Activated naive CD4-positive, alpha-beta T cell treated with anti-CD3 and anti-CD28 coated beads, Interleukin-2, amount 10 ng/mL, durations not matched to agents 7 days and 5 days (primary cell): ENCODE data around the gene ZNF783.
"Not testable (repeated sequence)": the region's sequence is repeated elsewhere in the genome, so short reads cannot be mapped to it uniquely, and the experiment has no call there.

Source experiments
- CTCF ChIA-PET: fragments of 350-600 bp; sonication (Branson Sonifier 250); formaldehyde crosslinking; loops from one replicate; lab custom pipeline; 2021; ENCODE audit warnings: antibody characterized with exemption; lab: Charles Lee
- DNase-seq: peaks from one replicate; pipeline ENCODE4 v3.0.0-alpha.2; 2020
- H3K27ac Mint-ChIP-seq: one replicate; pipeline ENCODE4 v1.8.0; 2021; ENCODE audit warnings: mild to moderate bottlenecking, moderate library complexity, mixed read lengths
- H3K27me3 Mint-ChIP-seq: one replicate; pipeline ENCODE4 v1.8.0; 2021; ENCODE audit warnings: mild to moderate bottlenecking, mixed read lengths
- H3K36me3 Mint-ChIP-seq: one replicate; pipeline ENCODE4 v1.8.0; 2021; ENCODE audit warnings: mixed read lengths
- H3K4me1 Mint-ChIP-seq: one replicate; pipeline ENCODE4 v1.8.0; 2021; ENCODE audit warnings: mixed read lengths
- H3K4me3 Mint-ChIP-seq: one replicate; pipeline ENCODE4 v1.8.0; 2021; ENCODE audit warnings: mild to moderate bottlenecking, moderate library complexity, mixed read lengths
- H3K9me3 Mint-ChIP-seq: one replicate; pipeline ENCODE4 v1.8.0; 2021; ENCODE audit warnings: mixed read lengths

Gene ZNF783

DNA sequence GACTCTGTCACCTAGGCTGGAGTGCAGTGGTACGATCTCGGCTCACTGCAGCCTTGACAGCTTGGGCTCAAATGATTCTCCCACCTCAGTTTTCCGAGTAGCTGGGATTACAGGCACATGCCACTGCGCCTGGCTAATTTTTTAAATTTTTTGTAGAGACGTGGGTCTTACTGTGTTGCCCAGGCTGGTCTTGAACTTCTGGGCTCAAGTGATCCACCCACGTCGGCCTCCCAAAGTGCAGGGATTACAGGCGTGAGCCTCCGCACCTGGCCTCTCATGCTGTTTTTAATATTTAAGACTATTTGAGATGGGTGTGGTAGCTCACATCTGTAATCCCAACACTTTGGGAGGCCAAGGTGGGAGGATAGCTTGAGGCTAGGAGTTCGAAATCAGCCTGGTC is 10.5 kb upstream of the ZNF783 start:
- DNase-seq, H3K9me3 Mint-ChIP-seq, H3K4me3 Mint-ChIP-seq, H3K27ac Mint-ChIP-seq, H3K27me3 Mint-ChIP-seq: not testable (repeated sequence)
- Mint-ChIP-seq H3K36me3 (peaks cover 23% of the 10 kb centered on the region), H3K4me1 (peaks cover 14% of the 10 kb centered on the region)
- CTCF ChIA-PET = interaction anchor here (2.3 kb wide), 1 partner anchor 10 kb away, joined by 8 read pairs; the partner anchor contains the start of gene ZNF783

DNA sequence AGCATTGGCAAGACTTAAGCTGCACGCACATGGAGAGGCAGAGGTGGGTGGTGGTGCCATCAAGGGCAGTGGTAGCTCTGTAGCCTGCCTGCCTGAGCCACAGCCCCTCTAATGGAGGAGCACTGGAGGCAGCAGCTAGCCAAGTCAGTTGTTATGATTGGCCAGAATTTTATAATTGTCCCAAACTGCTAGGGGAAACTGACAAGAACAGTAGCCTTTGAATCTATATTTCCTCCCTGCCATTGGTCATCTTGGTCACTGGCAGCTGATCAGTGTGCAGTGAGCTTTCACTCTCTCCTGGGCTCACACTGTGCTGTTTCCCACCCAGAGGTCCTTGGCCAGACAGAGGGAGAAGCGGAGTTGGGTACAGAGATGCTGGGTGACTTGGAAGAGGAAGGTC is 9.6 kb upstream of the ZNF783 start:
- no peak overlapping the region for H3K27ac Mint-ChIP-seq
- peaks cover 14% of the 10 kb centered on the region for H3K4me1 Mint-ChIP-seq
- no peak for DNase-seq
- CTCF ChIA-PET = interaction anchor here (2.3 kb wide), 1 partner anchor 9 kb away, joined by 8 read pairs; the partner anchor contains the start of gene ZNF783
- H3K36me3 Mint-ChIP-seq = peaks cover 23% of the 10 kb centered on the region
- H3K4me3 Mint-ChIP-seq = no peak overlapping the region
- no peaks in the 10 kb centered on the region for H3K9me3 Mint-ChIP-seq
- no peaks in the 10 kb centered on the region for H3K27me3 Mint-ChIP-seq

DNA sequence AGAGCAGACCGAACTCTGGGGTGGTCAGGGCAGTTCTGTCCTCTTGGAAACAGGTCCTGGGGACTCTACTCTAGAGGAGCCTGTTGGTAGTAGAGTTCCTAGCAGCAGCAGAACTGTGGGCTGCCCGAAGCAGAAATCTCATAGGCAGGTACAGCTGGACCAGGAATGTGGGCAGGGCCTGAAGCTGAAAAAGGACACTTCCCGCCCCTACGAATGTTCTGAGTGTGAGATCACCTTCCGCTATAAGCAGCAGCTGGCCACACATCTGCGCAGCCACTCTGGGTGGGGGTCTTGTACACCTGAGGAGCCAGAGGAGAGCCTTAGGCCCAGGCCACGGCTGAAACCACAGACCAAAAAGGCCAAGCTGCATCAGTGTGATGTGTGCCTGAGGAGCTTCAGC is 8.3 kb upstream of the ZNF783 start:
- H3K27me3 Mint-ChIP-seq = no peaks in the 10 kb centered on the region
- peaks cover 23% of the 10 kb centered on the region for H3K36me3 Mint-ChIP-seq
- no peak overlapping the region for H3K4me3 Mint-ChIP-seq
- H3K9me3 Mint-ChIP-seq = no peaks in the 10 kb centered on the region
- DNase-seq = no peak
- H3K27ac Mint-ChIP-seq = no peak overlapping the region
- CTCF ChIA-PET = interaction anchor here (2.3 kb wide), 1 partner anchor 8 kb away, joined by 8 read pairs; the partner anchor contains the start of gene ZNF783
- peaks cover 5% of the 10 kb centered on the region for H3K4me1 Mint-ChIP-seq

DNA sequence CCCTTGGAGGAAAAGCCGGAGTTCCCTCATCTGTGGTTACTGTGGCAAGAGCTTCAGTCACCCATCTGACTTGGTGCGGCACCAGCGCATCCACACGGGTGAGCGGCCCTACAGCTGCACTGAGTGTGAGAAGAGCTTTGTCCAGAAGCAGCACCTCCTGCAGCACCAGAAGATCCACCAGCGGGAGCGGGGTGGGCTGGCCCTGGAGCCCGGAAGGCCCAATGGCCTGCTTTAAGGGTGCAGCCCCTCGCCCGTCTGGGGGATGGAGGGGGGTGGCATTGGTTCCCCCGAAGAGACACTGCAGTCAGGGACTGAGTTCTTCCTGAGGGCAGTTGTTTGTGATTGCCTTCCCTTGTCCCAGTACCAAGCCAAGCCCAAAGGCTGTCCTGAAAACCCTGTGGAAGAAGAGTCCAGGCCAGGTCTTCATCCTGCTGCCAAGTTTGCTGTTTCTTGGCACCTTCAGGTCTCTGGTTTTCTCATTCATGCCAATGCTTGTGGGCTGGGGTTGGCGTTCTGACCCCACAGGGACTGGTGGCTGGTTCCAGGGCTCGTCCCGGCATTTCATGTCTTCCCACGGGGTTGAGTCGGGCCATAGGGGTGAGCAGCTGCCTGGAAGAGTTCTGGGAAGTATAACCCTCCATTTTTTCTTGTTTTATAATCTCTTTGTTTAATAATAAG is 7.7 kb upstream of the ZNF783 start:
- no peak overlapping the region for H3K4me3 Mint-ChIP-seq

DNA sequence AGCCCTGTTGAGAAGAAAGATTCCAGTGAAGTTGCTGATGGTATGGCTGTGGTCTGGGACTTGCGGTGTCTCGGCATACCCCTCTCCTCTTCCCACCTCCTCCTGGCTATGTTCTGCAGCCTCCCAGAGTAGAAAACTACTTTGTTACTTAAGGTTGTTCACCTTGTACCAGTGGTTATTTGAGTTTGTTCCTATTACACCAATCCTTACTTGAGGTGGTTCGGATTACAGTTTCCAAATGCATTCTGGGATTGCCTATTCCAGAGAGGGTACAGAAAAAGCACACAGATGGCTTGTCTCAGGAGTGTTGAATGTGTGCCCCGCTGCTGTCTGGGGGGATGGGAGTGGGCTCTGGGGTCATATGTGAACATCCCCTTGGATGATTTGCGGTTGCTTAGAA is 6.8 kb upstream of the ZNF783 start:
- no peak overlapping the region for H3K4me3 Mint-ChIP-seq
- peaks cover 23% of the 10 kb centered on the region for H3K36me3 Mint-ChIP-seq
- H3K9me3 Mint-ChIP-seq = no peaks in the 10 kb centered on the region
- no peak for DNase-seq
- no peak overlapping the region for H3K27ac Mint-ChIP-seq
- no peaks in the 10 kb centered on the region for H3K27me3 Mint-ChIP-seq
- CTCF ChIA-PET = no interaction called here
- H3K4me1 Mint-ChIP-seq = no peaks in the 10 kb centered on the region

More for the DNA sequence above, 7.7 kb upstream of the ZNF783 start:
- CTCF ChIA-PET = no interaction called here
- H3K36me3 Mint-ChIP-seq = peaks cover 23% of the 10 kb centered on the region
- H3K27me3 Mint-ChIP-seq = no peaks in the 10 kb centered on the region
- H3K27ac Mint-ChIP-seq = no peak overlapping the region
- H3K9me3 Mint-ChIP-seq = no peaks in the 10 kb centered on the region
- DNase-seq = no peak
- no peaks in the 10 kb centered on the region for H3K4me1 Mint-ChIP-seq

DNA sequence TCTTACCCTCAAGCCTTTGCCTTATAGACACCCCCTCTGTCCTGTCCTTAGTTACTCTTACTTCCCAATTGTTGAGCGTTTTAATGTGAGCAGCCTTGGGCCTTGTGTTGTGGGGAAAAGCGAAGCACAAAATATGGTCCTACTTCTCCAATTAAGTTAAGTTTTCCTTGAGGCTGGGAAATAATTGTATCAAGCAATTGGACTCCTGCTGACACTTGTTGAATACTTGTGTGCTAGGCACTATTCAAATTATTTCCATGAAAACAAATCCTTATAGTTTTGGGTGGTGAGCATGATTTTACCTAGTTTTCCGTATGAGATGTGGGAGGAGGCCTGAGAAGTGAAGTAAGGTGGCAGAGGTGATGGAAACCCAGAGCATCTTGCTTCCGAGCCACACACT is 5.4 kb upstream of the ZNF783 start:
- H3K27ac Mint-ChIP-seq = no peak overlapping the region

DNA sequence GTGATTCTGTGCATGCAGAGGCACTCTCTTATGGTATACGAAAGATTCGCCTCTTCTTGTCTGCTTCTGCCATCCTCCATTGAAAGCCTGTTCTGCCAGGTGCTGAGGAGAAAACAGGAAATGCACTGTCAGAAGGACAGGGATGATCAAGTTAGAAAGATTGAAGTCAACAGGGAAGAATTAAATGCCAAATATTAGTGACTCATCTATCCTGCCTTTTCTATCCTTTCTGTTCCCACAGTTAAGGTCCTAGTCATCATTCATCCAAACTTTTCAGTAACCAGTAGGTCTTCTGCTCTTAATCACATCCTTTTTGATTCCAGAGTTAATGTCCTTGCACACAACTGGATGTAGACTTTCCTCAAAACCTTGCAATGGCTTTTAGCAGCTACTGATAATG is 4.8 kb upstream of the ZNF783 start:
- Mint-ChIP-seq H3K27ac (no peak overlapping the region), H3K4me1 (peaks cover 10% of the 10 kb centered on the region), H3K27me3 (no peaks in the 10 kb centered on the region), H3K4me3 (no peak overlapping the region), H3K9me3 (no peaks in the 10 kb centered on the region), H3K36me3 (peaks cover 18% of the 10 kb centered on the region)
- CTCF ChIA-PET = interaction anchor here (1.4 kb wide), 1 partner anchor 12 kb away, joined by 3 read pairs; no protein-coding TSS in a partner anchor
- DNase-seq = no peak

More for the DNA sequence above, 5.4 kb upstream of the ZNF783 start:
- Mint-ChIP-seq H3K9me3 (no peaks in the 10 kb centered on the region), H3K4me1 (peaks cover 8% of the 10 kb centered on the region), H3K36me3 (peaks cover 18% of the 10 kb centered on the region), H3K27me3 (no peaks in the 10 kb centered on the region), H3K4me3 (no peak overlapping the region)
- CTCF ChIA-PET = no interaction called here
- DNase-seq = no peak

DNA sequence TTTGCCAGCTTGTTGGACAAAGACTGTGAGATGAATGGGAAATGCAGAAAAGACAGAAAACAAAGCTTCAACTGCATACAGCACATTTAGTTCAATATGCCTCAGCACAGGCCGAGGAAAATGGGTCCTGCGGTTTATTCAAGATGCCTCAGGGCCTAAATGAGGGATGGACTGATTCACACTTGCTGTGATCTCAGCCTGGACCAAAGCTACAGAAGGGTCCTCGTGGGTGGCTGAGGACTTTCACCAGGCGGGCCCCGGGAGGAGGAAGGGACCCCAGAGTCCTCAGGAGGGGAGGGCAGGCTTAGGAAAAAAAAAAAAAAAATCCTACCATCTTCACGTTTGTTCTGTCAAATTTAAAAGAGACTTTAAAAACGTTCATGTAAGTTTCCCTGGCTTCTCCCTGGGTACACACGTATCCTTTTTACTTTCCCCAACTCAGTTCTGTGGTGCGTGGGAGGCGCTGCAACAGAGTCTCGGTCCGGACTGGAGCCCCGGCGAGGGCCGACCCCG is 624 bp upstream of the ZNF783 start:
- no peaks in the 10 kb centered on the region for H3K9me3 Mint-ChIP-seq
- no peaks in the 10 kb centered on the region for H3K27me3 Mint-ChIP-seq
- H3K4me3 Mint-ChIP-seq = peak overlapping the region; percentile 75
- H3K4me1 Mint-ChIP-seq = peaks cover 30% of the 10 kb centered on the region
- CTCF ChIA-PET = interaction anchor here (0.6 to 2.0 kb wide), 13 partner anchors 9 to 481 kb away, joined by 3 to 10 read pairs (median 5); partner anchors contain the start of genes PDIA4 and ZNF282
- H3K27ac Mint-ChIP-seq = peak overlapping the region; percentile 82
- DNase-seq = no peak
- H3K36me3 Mint-ChIP-seq = peaks cover 12% of the 10 kb centered on the region

DNA sequence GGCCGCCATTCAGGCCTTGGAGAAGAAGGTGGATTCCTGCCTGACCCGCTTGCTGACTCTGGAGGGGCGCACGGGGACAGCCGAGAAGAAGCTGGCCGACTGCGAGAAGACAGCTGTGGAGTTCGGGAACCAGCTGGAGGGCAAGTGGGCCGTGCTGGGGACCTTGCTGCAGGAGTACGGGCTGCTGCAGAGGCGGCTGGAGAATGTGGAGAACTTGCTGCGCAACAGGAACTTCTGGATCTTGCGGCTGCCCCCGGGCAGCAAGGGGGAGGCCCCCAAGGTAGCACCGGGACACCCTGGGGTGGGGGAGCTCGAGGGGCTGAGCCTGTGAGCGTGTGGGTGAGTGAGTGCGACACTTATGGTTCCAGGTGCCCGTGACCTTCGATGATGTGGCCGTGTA is 4.5 kb downstream of the ZNF783 start:
- CTCF ChIA-PET = no interaction called here
- no peak overlapping the region for H3K4me3 Mint-ChIP-seq
- H3K4me1 Mint-ChIP-seq = peaks cover 23% of the 10 kb centered on the region
- no peaks in the 10 kb centered on the region for H3K27me3 Mint-ChIP-seq
- no peaks in the 10 kb centered on the region for H3K9me3 Mint-ChIP-seq
- H3K36me3 Mint-ChIP-seq = peaks cover 48% of the 10 kb centered on the region
- no peak overlapping the region for H3K27ac Mint-ChIP-seq
- DNase-seq = no peak

DNA sequence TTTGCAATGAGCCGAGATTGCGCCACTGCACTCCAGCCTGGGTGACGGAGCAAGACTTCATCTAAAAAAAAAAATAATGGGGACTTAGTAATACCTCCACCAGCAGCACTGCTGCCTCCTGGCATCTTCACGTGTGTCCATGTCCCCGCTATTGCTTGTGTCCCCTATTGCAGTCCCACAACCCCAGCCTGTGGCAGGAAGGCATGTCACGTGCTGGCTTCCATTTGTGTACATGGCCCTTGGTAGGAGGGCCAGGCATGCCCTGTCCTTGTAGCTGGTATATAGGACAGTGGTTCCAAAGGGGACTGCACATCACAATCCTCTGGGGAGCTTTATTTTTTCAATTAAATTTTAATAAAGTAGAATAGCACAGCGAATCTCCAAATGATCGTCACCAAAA is 5.7 kb downstream of the ZNF783 start:
- Mint-ChIP-seq H3K27me3 (no peaks in the 10 kb centered on the region), H3K27ac (no peak overlapping the region), H3K4me1 (peaks cover 18% of the 10 kb centered on the region), H3K36me3 (peaks cover 49% of the 10 kb centered on the region), H3K9me3 (no peaks in the 10 kb centered on the region), H3K4me3 (no peak overlapping the region)
- DNase-seq = no peak
- CTCF ChIA-PET = no interaction called here

DNA sequence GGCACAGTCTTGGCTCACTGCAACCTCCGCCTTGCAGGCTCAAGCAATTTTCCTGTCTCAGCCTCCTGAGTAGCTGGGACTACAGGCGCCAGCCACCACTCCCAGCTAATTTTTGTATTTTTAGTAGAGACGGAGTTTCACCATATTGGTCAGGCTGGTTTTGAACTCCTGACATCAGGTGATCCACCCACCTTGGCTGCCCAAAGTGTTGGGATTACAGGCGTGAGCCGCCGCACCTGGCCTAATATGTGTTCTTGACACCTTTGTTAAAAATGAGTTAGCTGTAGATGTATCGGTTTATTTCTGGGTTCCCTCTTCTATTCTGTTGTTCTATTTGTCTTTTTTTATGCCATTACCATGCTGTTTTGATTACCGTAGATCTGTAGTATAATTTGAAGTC is 12.4 kb downstream of the ZNF783 start:
- H3K9me3 Mint-ChIP-seq, DNase-seq, CTCF ChIA-PET, H3K27ac Mint-ChIP-seq, H3K4me3 Mint-ChIP-seq, H3K4me1 Mint-ChIP-seq, H3K27me3 Mint-ChIP-seq: not testable (repeated sequence)
- H3K36me3 Mint-ChIP-seq = peaks cover 50% of the 10 kb centered on the region

DNA sequence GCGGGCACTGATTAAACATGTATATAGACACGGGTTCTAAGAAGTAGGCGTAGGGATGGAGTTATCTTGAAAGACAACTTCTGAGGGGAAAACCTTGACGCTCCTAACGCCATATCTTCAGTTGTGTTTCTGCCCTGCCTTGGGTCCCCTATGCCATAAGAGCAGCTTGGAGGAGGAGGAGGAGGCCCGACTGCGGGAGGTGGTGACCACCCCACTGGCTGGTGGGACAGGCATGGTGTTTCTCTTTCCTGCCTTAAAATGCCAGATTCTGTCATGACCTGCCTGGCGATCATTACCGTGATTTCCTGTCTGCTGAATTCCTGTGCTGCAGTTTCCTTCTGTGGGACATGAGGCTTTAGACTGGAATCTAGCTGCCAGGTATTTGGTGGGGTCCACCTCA is 15.9 kb downstream of the ZNF783 start:
- Mint-ChIP-seq H3K4me1 (peaks cover 6% of the 10 kb centered on the region), H3K27me3 (no peaks in the 10 kb centered on the region), H3K4me3 (no peak overlapping the region), H3K9me3 (no peaks in the 10 kb centered on the region), H3K27ac (no peak overlapping the region), H3K36me3 (peaks cover 43% of the 10 kb centered on the region)
- no peak for DNase-seq
- CTCF ChIA-PET = no interaction called here

DNA sequence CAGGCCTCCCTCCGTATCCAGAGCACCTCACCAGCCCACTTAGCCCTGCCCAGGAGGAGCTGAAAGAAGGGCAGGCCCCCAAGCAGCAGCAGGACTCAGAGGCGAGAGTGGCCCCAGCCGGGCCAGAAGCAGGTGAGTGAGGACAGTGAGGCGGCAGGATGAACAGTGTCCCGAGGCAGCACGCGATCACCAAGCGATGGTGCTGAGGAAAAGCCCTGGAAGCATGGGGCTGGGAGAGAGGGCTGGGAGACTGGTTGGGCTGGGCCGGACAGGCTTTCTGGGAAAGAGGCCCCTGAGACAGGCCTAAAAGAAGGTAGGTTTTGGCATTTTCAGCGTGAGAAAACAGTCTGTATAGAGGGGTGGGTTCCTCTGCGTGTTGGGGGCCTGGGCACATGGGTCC is 16.4 kb downstream of the ZNF783 start:
- H3K27ac Mint-ChIP-seq = no peak overlapping the region
- CTCF ChIA-PET = no interaction called here
- no peaks in the 10 kb centered on the region for H3K9me3 Mint-ChIP-seq
- no peak overlapping the region for H3K4me3 Mint-ChIP-seq
- peaks cover 37% of the 10 kb centered on the region for H3K36me3 Mint-ChIP-seq
- no peak for DNase-seq
- no peaks in the 10 kb centered on the region for H3K27me3 Mint-ChIP-seq
- peaks cover 7% of the 10 kb centered on the region for H3K4me1 Mint-ChIP-seq

DNA sequence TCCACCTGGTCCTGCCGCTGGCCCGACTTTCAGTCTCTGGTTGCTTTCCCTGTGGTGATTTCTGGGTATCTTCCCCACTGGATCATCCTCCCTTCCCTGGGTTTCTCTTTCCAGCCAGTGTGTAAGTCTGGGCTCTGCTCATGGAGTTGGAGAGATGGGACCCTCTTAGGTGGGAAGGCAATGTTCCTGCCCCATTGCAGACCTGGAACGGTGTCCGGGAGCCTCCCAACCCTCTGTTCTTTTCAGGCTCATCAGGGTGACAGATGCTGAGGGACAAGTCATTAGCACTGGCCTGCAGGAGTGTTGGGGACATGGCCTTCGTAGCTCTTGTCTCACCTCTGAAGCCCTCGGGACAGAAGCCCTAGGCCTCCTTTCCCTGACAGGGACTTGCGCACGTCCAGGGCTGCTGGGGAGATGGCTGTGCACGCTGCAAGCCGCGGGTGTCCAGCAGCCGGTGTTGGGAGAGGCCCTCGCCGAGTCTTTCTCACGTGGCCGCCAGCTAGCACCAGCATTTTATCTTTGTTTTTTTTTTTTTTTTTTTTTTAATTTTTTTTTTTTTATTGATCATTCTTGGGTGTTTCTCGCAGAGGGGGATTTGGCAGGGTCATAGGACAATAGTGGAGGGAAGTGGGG is 17.2 kb downstream of the ZNF783 start:
- DNase-seq = no peak
- H3K9me3 Mint-ChIP-seq = no peaks in the 10 kb centered on the region
- no peaks in the 10 kb centered on the region for H3K27me3 Mint-ChIP-seq
- no peak overlapping the region for H3K27ac Mint-ChIP-seq
- H3K4me3 Mint-ChIP-seq = no peak overlapping the region
- H3K36me3 Mint-ChIP-seq = peaks cover 36% of the 10 kb centered on the region
- H3K4me1 Mint-ChIP-seq = peaks cover 13% of the 10 kb centered on the region
- CTCF ChIA-PET = no interaction called here

DNA sequence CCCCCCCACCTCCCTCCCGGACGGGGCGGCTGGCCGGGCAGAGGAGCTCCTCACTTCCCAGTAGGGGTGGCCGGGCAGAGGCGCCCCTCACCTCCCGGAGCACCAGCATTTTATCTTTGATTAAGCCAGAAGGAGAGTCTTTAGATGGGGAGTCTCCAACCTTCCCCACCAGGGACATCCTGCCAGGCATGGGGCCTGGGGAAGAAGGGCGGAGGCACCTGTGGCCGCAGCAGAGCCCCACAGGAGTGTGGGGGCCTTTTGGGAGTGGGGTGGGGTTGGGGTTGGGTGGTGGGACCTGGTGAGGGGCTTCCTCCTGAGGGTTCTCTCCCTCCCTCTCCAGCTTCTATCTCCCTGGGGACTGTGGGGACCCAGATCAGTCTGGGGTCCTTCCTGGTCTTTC is 18.2 kb downstream of the ZNF783 start:
- no peaks in the 10 kb centered on the region for H3K9me3 Mint-ChIP-seq
- DNase-seq = no peak
- CTCF ChIA-PET = no interaction called here
- no peak overlapping the region for H3K27ac Mint-ChIP-seq
- no peaks in the 10 kb centered on the region for H3K27me3 Mint-ChIP-seq
- H3K36me3 Mint-ChIP-seq = peaks cover 33% of the 10 kb centered on the region
- no peak overlapping the region for H3K4me3 Mint-ChIP-seq
- H3K4me1 Mint-ChIP-seq = peaks cover 22% of the 10 kb centered on the region
